ENCODE results near the gene TMEM37.

- TF ChIP-seq CTCF (IDR thresholded peaks at IDR 0.05) (no peak), POLR2AphosphoS5 (IDR thresholded peaks at IDR 0.05) (no peak), POLR2A (IDR thresholded peaks at IDR 0.05) (no peak)
Observed at GRCh38 chr2:119482481-119483394, 51.1 kb downstream of the TMEM37 start.
